Activated B cell treated with CpG ODN at 0.5 μM for 24 hours (primary cell): ENCODE data around the gene SLC25A5. TPM values are rescaled to one million over a fixed set of nuclear protein-coding genes. Genes with fewer than 3 reads are reported as not detected.

Experiments
- ATAC-seq: fragments of 200-7000 bp; cut with Tn5 transposase; one replicate; pipeline ENCODE4 v1.10.0; 2021; ENCODE audit warnings: low read depth, mild to moderate bottlenecking, moderate library complexity
- CTCF ChIA-PET: fragments of 350-600 bp; sonication (Branson Sonifier 250); formaldehyde crosslinking; loops from one replicate; lab custom pipeline; 2021; ENCODE audit warnings: antibody characterized with exemption; lab: Charles Lee
- POLR2A ChIA-PET: fragments of 350-600 bp; sonication (Branson Sonifier 250); formaldehyde crosslinking; loops from one replicate; lab custom pipeline; 2021; ENCODE audit warnings: antibody characterized with exemption; lab: Charles Lee
- DNase-seq: peaks from one replicate; pipeline ENCODE4 v3.0.0; 2022
- H3K27ac Mint-ChIP-seq: one replicate; pipeline ENCODE4 v1.8.0; 2020; ENCODE audit warnings: mixed read lengths
- H3K27me3 Mint-ChIP-seq: one replicate; pipeline ENCODE4 v1.8.0; 2021; ENCODE audit warnings: mixed read lengths
- H3K36me3 Mint-ChIP-seq: one replicate; pipeline ENCODE4 v1.8.0; 2021; ENCODE audit warnings: low read depth, mixed read lengths
- H3K4me1 Mint-ChIP-seq: one replicate; pipeline ENCODE4 v1.8.0; 2021; ENCODE audit warnings: mixed read lengths
- H3K4me3 Mint-ChIP-seq: one replicate; pipeline ENCODE4 v1.8.0; 2020; ENCODE audit warnings: mild to moderate bottlenecking, mixed read lengths
- H3K9me3 Mint-ChIP-seq: one replicate; pipeline ENCODE4 v1.8.0; 2020; ENCODE audit warnings: mixed read lengths
- CTCF ChIP-seq: fragments of 200-600 bp; IDR thresholded peaks from one replicate; pipeline ENCODE4 v1.8.0; 2022; ENCODE audit warnings: antibody characterized with exemption, mild to moderate bottlenecking
- intact Hi-C: fragments of 100-400 bp; cut with micrococcal nuclease; formaldehyde crosslinking; loops from one replicate; pipeline ENCODE4 v1.15.1; 2024
- total RNA-seq: library from RNA; stranded (reverse); gene quantifications from 2 replicates; pipeline ENCODE4 v1.2.3, GENCODE V29; 2022

Gene SLC25A5
- total RNA-seq, 1 donor from 2014 or later = 300 TPM

- ATAC-seq = no peak
- Mint-ChIP-seq H3K36me3 (peaks cover 18% of the 10 kb centered on the region), H3K9me3 (no peaks in the 10 kb centered on the region), H3K4me1 (peaks cover 6% of the 10 kb centered on the region), H3K27ac (no peak overlapping the region), H3K4me3 (no peak overlapping the region), H3K27me3 (no peaks in the 10 kb centered on the region)
- ChIA-PET CTCF (no interaction called here), POLR2A (no interaction called here)
- no peak for TF ChIP-seq CTCF
- no peak for DNase-seq
- intact Hi-C loops = loop anchor here (5.0 to 10.0 kb wide), 6 partner anchors 35 to 1158 kb away; partner anchors contain the start of genes NDUFA1, RNF113A and SEPTIN6
Measured at GRCh38 chrX:119466970-119467369, 1.3 kb upstream of the SLC25A5 start.

- Mint-ChIP-seq H3K4me1 (peaks cover 6% of the 10 kb centered on the region), H3K9me3 (no peaks in the 10 kb centered on the region), H3K27ac (no peak overlapping the region), H3K4me3 (no peak overlapping the region), H3K36me3 (peaks cover 18% of the 10 kb centered on the region), H3K27me3 (no peaks in the 10 kb centered on the region)
- intact Hi-C loops = loop anchor here (5.0 to 10.0 kb wide), 6 partner anchors 35 to 1157 kb away; partner anchors contain the start of genes NDUFA1, RNF113A and SEPTIN6
- ATAC-seq (no peak), DNase-seq (no peak)
- POLR2A ChIA-PET = interaction anchor here (0.9 to 2.3 kb wide), 6 partner anchors 41 to 324 kb away, joined by 3 to 26 read pairs (median 6); partner anchors contain the start of genes RPL39, SEPTIN6 and SLC25A43
- CTCF ChIA-PET = no interaction called here
- TF ChIP-seq CTCF = no peak
Measured at GRCh38 chrX:119467433-119467832, 811 bp upstream of the SLC25A5 start.

GRCh38 chrX:119468551-119469312 is 488 bp downstream of the SLC25A5 start:
- Mint-ChIP-seq H3K36me3 (peaks cover 18% of the 10 kb centered on the region), H3K27ac (peak overlapping the region; percentile 88), H3K4me3 (peak overlapping the region; percentile 86), H3K27me3 (no peaks in the 10 kb centered on the region), H3K9me3 (no peaks in the 10 kb centered on the region), H3K4me1 (peaks cover 6% of the 10 kb centered on the region)
- ATAC-seq = peak; percentile 76
- ChIA-PET POLR2A (interaction anchor here (0.7 to 2.3 kb wide), 15 partner anchors 8 to 474 kb away, joined by 3 to 26 read pairs (median 5); partner anchors contain the start of genes NDUFA1, RNF113A, RPL39 and SEPTIN6), CTCF (interaction anchor here (0.7 to 2.4 kb wide), 5 partner anchors 13 to 261 kb away, joined by 3 to 17 read pairs (median 3); no protein-coding TSS in a partner anchor)
- intact Hi-C loops = loop anchor here (1.0 to 10.0 kb wide), 11 partner anchors 14 to 1156 kb away; partner anchors contain the start of genes CUL4B, NDUFA1, PGRMC1 and RNF113A
- no peak for TF ChIP-seq CTCF
- DNase-seq = peak; percentile 82

GRCh38 chrX:119469313-119469635 is 1.0 kb downstream of the SLC25A5 start:
- ChIA-PET POLR2A (interaction anchor here (1.0 to 2.3 kb wide), 4 partner anchors 13 to 322 kb away, joined by 3 to 26 read pairs (median 15); partner anchors contain the start of genes RPL39 and UBE2A), CTCF (interaction anchor here (0.7 to 2.4 kb wide), 4 partner anchors 13 to 260 kb away, joined by 3 to 17 read pairs (median 4); no protein-coding TSS in a partner anchor)
- peaks cover 6% of the 10 kb centered on the region for H3K4me1 Mint-ChIP-seq
- no peaks in the 10 kb centered on the region for H3K9me3 Mint-ChIP-seq
- peaks cover 18% of the 10 kb centered on the region for H3K36me3 Mint-ChIP-seq
- no peak for TF ChIP-seq CTCF
- intact Hi-C loops = loop anchor here (1.0 to 10.0 kb wide), 11 partner anchors 13 to 1156 kb away; partner anchors contain the start of genes CUL4B, NDUFA1, PGRMC1 and RNF113A
- H3K27me3 Mint-ChIP-seq = no peaks in the 10 kb centered on the region
- no peak for ATAC-seq
- H3K27ac Mint-ChIP-seq = peak overlapping the region; percentile 88
- peak overlapping the region; percentile 86 for H3K4me3 Mint-ChIP-seq
- DNase-seq = no peak
